GM12892 (cell line): ENCODE data around the gene EYS.
"Not testable (repeated sequence)": the region's sequence is repeated elsewhere in the genome, so short reads cannot be mapped to it uniquely, and the experiment has no call there.

Source experiments
- DNase-seq: peaks from one replicate; pipeline ENCODE4 v3.0.0; 2011; ENCODE audit not compliant: insufficient read length
- FAIRE-seq: peaks from 2 replicates; lab custom pipeline; 2011; peaks lifted over from hg19 to GRCh38; lab: Jason Lieb, UNC
- POLR2A ChIP-seq: IDR thresholded peaks from 2 replicates; pipeline ENCODE4 v1.6.1; 2011; ENCODE audit warnings: low read depth, low read length, control low read depth
- POLR2AphosphoS5 ChIP-seq: IDR thresholded peaks from 2 replicates; pipeline ENCODE4 v1.6.1; 2011; ENCODE audit warnings: low read depth, low read length, control low read depth
- TAF1 ChIP-seq: IDR thresholded peaks from 2 replicates; pipeline ENCODE4 v1.6.1; 2011; ENCODE audit warnings: low read depth, mild to moderate bottlenecking, control low read depth, low read length, borderline replicate concordance

The EYS gene

GRCh38 chr6:63859528-63859927 is 1847.5 kb downstream of the EYS start:
- FAIRE-seq (no peak), DNase-seq (no peak)
- TF ChIP-seq POLR2AphosphoS5: no peak
- no peak for TF ChIP-seq TAF1
- no peak for TF ChIP-seq POLR2A

GRCh38 chr6:63858691-63859090 is 1848.3 kb downstream of the EYS start:
- DNase-seq (no peak), FAIRE-seq (no peak)
- TF ChIP-seq POLR2AphosphoS5 (no peak), TAF1 (no peak), POLR2A (no peak)

- DNase-seq (no peak), FAIRE-seq (no peak)
- TF ChIP-seq POLR2AphosphoS5 (no peak), POLR2A (no peak), TAF1 (no peak)
Observed at GRCh38 chr6:63856271-63856670, 1850.8 kb downstream of the EYS start.

- TF ChIP-seq TAF1 (no peak), POLR2A (no peak), POLR2AphosphoS5 (no peak)
- DNase-seq: no peak
- no peak for FAIRE-seq
Observed at GRCh38 chr6:63844287-63844686, 1862.7 kb downstream of the EYS start.

GRCh38 chr6:63839485-63839884 is 1867.5 kb downstream of the EYS start:
- DNase-seq (no peak), FAIRE-seq (peak; percentile 17)
- TF ChIP-seq TAF1: no peak
- no peak for TF ChIP-seq POLR2A
- no peak for TF ChIP-seq POLR2AphosphoS5

- DNase-seq: not testable (repeated sequence)
Observed at GRCh38 chr6:63828678-63829077, 1878.3 kb downstream of the EYS start.

GRCh38 chr6:63824722-63825121 is 1882.3 kb downstream of the EYS start:
- no peak for FAIRE-seq
- DNase-seq: no peak
- TF ChIP-seq TAF1 (no peak), POLR2AphosphoS5 (no peak), POLR2A (no peak)

More at GRCh38 chr6:63828678-63829077, 1878.3 kb downstream of the EYS start:
- not testable (repeated sequence) for FAIRE-seq

GRCh38 chr6:63821442-63821841 is 1885.6 kb downstream of the EYS start:
- DNase-seq: no peak
- FAIRE-seq: no peak
- TF ChIP-seq POLR2AphosphoS5 (no peak), POLR2A (no peak), TAF1 (no peak)

GRCh38 chr6:63819831-63820230 is 1887.2 kb downstream of the EYS start:
- TF ChIP-seq POLR2A (no peak), TAF1 (no peak)
- no peak for DNase-seq
- FAIRE-seq: no peak

GRCh38 chr6:63817492-63818050 is 1889.5 kb downstream of the EYS start:
- TF ChIP-seq TAF1 (no peak), POLR2A (no peak), POLR2AphosphoS5 (no peak)

GRCh38 chr6:63816982-63817436 is 1890.0 kb downstream of the EYS start:
- DNase-seq: no peak
- TF ChIP-seq POLR2A (no peak), POLR2AphosphoS5 (no peak), TAF1 (no peak)
- FAIRE-seq: no peak

More at GRCh38 chr6:63817492-63818050, 1889.5 kb downstream of the EYS start:
- FAIRE-seq (no peak), DNase-seq (no peak)

GRCh38 chr6:63816401-63816981 is 1890.5 kb downstream of the EYS start:
- TF ChIP-seq POLR2AphosphoS5 (no peak), TAF1 (no peak), POLR2A (no peak)
- FAIRE-seq: no peak
- DNase-seq: no peak

GRCh38 chr6:63814459-63814858 is 1892.6 kb downstream of the EYS start:
- DNase-seq (no peak), FAIRE-seq (no peak)
- no peak for TF ChIP-seq POLR2AphosphoS5
- TF ChIP-seq TAF1: no peak
- no peak for TF ChIP-seq POLR2A
